Skeletal muscle cell (primary cell): Measurements from ENCODE around the gene CBFA2T2.

Source experiments
- DNase-seq: peaks from one replicate; pipeline ENCODE4 v3.0.0-alpha.2; 2010; ENCODE audit warnings: low read depth
- H3K4me3 ChIP-seq: 2 replicates; pipeline ENCODE4 v1.5.1; 2011; ENCODE audit warnings: low read depth, mild to moderate bottlenecking, control low read depth, low read length, moderate library complexity

Gene CBFA2T2

DNA sequence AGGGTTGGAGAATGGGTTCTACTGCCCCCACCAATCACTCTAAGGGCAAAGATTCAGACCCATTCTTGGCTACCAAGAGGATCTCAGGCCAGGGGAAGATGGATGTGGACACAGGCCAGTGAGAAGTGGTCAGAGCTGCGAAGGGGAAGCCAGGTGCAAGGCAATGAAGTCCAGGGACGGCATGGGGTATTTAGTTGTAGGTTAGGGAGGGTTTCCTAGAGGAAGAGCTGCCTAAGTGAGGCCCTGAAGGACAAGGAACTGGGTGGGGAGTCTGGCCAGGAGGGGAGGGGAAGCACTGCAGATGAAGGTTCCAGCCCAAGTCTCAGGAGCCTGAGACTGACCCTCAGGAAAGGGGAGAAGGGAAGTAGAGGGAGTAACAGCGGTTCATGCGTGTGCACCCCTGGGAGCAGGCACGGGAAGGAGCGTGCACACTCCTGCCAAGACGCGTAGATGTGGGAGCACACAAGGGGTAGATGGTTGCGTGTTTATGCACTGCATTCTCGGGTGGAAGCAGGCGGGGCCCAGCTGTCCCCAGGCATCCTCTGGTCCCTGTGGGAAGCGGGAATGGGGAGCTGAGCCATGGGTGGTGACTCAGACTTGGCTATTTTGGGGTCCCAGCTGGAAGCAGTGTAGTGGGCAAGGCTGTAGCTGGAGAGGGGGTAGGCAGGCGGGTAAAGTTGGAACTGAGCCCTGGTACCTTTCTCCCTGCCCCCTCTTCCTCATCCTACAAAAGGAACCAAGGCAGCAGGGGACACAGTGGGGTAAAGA, 180.2 kb downstream of the CBFA2T2 start:
- no peak overlapping the region for H3K4me3 ChIP-seq
- no peak for DNase-seq

DNA sequence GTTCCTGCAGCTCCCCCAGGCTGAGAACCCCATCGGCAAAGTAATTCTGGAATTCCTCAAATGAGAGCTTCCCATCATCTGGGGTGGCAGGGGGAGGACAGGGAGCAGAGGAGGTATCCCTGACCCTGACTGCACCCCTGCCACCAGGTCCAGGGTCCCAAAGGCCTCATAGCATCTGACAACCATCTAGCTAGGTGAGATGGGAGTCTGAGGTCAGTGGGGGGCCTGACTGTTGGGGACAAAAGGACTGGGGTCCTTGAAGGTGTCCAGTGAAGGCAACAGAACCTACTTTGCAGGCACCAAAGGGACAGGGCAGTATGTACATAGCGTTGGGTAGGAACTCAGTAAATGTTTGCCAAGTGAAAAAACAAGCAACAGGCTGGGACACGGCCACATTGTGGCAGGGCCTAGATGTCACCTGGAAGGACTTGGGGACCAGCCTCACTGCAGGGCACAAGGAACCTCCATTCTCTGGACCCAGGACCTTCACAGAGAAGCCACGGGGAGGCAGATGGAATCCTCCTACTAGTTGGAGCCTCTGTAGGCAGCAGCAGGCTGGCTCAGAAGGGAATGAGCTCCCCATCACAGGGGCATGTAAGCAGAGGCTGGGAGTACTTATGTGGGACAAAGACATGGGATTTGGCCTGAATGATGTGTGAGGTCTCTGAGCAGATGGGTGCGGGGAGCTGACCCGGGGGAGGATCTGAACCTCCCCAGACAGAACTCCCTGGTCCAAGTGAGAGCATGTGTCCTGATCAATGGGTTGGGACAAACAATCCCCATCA, 181.0 kb downstream of the CBFA2T2 start:
- no peak for DNase-seq
- no peak overlapping the region for H3K4me3 ChIP-seq

DNA sequence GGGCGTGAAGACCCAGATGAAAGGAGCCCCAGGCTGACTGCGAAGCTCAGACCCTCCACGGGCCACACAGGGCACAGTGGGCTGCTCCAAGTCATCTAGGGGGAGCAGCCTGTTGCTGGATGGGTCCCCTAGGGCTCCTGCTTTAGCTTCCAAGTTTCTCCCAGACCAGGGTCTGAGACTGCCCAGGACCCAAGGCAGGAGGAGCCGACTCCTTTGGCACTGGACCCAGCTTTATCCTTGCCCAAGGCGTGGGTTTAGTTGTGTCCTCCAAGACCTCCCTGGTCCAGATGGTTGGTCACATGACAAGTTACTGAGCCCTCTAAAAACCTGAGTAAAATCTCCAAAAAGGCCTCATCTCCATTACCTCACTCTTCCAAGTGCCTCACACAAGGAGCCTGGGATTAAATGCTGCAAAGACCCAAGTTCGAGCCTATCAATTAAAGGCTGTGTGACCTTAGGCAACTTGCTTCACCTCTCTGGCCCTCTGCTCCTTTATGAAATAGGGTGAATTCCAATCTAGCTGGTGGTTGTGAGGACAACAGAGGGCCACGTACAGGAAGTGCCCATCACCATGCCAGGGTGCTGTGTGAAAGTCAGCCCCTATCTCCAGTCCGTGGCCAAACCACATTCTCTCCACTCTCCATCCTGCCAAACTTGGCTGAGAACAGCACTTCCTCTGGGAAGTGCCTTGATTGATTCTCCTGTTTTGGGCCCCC, 181.8 kb downstream of the CBFA2T2 start:
- no peak for DNase-seq
- H3K4me3 ChIP-seq = no peak overlapping the region

- peak overlapping the region; percentile 71 for H3K4me3 ChIP-seq
Measured at GRCh38 chr20:33672426-33673113, 182.7 kb downstream of the CBFA2T2 start.

DNA sequence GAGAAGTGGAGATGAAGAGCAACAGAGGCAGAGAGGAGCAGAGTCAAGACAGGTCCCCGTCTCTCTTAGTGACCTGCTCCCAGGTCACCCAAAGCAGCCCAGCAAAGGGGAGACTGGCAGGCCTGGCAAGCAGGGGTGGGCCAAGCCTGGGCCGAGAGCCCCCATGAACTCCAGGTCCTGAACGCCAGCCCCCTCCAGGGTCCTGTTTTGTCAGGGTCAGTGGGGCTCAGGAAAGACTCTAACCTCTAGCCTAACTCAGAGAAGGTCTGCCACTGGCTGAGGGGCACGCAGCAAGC, 183.2 kb downstream of the CBFA2T2 start:
- DNase-seq = no peak
- peak overlapping the region; percentile 71 for H3K4me3 ChIP-seq

More at GRCh38 chr20:33672426-33673113, 182.7 kb downstream of the CBFA2T2 start:
- no peak for DNase-seq

- no peak for DNase-seq
- H3K4me3 ChIP-seq = peak overlapping the region; percentile 71
Measured at GRCh38 chr20:33673410-33674293, 183.8 kb downstream of the CBFA2T2 start.

DNA sequence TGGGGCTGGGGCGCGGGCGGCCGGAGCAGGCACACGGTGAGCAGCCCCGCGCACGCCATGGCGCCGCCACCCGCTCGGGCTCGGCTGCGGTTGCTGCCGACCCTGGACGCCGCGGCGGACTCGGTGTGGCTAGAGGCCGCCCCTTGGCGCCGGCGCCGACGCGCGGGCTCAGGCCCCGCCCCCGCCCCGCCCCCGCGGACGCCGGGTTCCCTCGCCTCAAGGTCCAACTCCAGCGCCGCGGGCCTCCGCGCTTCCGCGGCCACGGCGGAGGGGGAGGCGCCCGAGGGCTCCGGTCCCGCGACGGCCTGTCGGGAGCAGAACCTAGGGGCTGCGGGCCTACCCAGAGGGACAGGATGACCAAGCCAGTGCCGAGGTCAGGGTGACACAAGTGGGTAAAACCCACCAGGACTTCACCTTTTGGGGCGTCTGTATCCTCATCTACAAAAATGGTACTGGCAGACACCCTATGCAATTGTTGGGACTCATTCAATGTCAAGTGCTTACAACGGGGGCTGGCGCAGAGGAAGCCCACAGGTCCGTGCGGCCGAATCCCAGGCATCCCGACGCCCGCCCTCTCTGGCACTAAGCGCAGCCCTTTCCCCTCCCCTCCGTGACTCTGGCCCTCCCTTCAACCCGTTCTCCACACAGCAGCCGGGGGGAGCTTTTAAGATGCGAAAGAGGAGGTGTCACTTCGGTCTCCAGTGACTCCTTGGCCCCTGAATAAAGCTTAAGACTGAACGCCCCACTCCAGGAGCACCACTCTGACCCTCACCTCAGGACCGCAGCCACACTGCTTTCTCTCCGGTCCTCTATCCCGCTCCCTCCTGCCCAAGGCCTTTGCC, 184.6 kb downstream of the CBFA2T2 start, which contains the start of gene NECAB3:
NECAB3 (minus strand) TSS at position 135 of the 842 bp plus-strand sequence; CDS start at position 59, 76 bp downstream.
- DNase-seq = no peak
- peak within 1 kb of the TSS; percentile 71 for H3K4me3 ChIP-seq

DNA sequence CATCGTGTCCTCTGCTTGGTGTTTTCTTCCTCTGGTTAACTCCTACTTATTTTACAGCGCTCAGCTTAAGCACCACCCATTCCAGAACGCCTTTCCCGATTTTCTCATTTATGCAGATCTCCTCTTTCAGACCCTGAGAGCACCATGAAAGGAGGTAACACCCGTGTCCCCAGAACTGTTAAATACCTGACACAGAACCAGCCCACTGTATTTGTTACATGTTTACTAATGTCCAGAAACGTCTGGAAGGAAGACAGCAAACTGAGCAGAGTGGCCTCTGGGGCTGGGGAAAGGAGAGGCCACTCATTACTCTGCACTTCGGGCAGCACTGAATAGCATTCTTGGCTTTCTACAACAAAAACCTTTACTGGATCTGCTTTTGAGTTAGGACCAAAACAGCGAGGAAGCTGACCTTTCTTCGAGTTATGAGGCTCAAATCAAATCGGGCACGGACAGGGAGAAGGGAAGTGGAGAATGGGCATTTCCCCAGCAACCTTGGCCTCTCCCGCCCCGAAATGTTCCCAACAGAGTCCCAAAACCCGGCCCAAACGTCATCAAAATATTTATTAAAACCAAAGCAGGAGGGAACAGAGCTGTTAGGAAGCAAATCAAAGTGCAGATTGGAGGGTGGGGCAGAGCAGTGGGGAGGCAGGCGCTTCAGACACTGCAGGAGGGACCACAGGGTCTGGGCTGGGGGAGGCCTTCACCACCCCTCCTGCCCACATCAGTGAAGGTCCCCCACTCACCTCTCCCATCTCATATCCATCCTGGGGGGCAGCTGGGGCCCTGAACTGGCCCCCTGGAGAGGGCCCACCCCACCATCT, 185.5 kb downstream of the CBFA2T2 start:
- H3K4me3 ChIP-seq = peak overlapping the region; percentile 71
- no peak for DNase-seq

DNA sequence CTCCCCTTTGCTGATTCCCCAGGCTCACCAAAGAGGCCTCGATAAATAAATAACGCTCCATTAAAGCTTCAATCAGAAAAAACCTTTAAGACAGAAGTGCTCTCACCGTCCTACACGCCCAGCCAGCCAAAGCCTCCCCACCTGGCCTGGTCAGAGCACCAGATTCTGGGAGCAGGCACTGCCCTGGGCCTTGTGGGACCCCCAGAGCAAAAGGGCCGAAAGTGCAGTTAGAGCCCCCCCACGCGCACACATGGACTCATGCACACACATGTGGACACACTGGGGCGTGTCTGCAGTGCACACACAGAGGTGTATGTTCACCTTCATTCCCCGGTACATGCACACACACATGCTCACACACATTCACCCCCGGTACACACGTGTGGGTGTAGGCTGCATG, 186.2 kb downstream of the CBFA2T2 start:
- H3K4me3 ChIP-seq = no peak overlapping the region
- no peak for DNase-seq

- no peak overlapping the region for H3K4me3 ChIP-seq
- no peak for DNase-seq
Measured at GRCh38 chr20:33676652-33677645, 187.1 kb downstream of the CBFA2T2 start.

DNA sequence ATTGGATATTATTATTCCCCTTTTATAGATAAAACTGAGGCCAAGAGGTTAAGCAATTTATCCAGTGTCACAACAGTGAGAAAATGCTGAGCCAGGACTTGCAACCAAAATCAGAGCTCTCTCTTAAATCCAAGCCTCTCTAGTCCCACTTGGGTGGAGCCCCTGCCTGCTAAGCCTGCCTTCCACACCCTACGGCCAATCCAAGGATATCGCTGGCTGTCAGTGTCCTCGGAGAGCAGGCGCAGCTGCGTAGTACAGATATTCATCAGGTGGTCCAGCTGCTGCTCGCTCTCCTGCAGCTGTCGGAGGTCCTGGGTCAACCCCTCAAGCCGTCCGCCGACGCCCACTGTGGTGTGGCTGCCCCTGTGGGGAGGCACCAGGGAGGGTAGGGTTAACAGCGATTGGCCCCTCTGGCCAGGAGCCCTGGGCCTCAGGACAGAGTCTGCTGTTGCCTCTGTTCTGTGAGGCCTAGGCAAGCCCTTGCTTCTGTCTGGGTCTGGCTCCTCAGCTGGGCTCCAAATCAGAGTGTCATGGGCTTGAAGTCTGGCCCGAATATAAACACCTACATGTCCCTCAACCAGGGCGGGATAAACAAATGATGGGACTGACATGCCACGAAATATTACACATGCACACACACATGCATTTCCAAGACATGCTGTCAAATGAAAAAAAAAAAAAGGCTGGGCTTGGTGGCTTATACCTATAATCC, 188.3 kb downstream of the CBFA2T2 start:
- no peak for DNase-seq
- H3K4me3 ChIP-seq = no peak overlapping the region

GRCh38 chr20:33679758-33680485, 190.0 kb downstream of the CBFA2T2 start:
- no peak overlapping the region for H3K4me3 ChIP-seq
- no peak for DNase-seq

DNA sequence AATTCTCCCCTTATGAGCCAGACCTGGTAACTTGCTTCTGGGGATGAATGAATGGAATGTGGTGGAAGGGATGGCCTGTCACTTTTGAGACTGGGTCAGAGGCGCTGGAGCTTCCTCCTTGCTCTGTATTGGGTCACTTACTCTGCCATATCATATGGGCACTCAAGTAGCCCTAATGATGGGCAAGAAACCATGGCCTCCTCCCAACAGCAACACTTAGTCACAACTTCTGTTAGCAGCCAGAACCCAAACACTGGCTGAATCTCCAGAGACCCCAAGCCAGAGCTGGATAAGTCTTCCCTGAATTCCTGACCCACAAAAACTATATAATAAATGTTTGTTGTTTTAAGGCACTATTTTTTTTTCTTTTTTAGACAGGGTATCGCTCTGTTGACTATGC, 190.8 kb downstream of the CBFA2T2 start:
- no peak for DNase-seq
- H3K4me3 ChIP-seq = no peak overlapping the region

GRCh38 chr20:33681288-33681687, 191.4 kb downstream of the CBFA2T2 start:
- H3K4me3 ChIP-seq = no peak overlapping the region
- no peak for DNase-seq
